Stomach (tissue), 9 donors: Measurements from ENCODE around the gene CBL. TPM values are rescaled to one million over a fixed set of nuclear protein-coding genes. Genes with fewer than 3 reads are reported as not detected.

ENCODE experiments used
- DNase-seq, 2 donors: peaks; one replicate each; pipeline versions ENCODE4 v3.0.0 to v3.0.0-alpha.2; 2013 to 2019
- H3K27ac ChIP-seq, 5 donors: fragments of 200-600 bp in 4 of 5; sonication (generic) in 4 of 5; one replicate each; pipeline ENCODE4 v1.5.1; 2013 to 2019; ENCODE audit warnings: mild to moderate bottlenecking in 1 of 5, moderate library complexity in 1 of 5
- H3K27me3 ChIP-seq, 3 donors: fragments of 200-600 bp; sonication (generic); one replicate each; pipeline ENCODE4 v1.5.1; 2017 to 2019; ENCODE audit warnings: mixed run types in 1 of 3
- H3K36me3 ChIP-seq, 4 donors: fragments of 200-600 bp; sonication (generic); 1 replicate in 3 of 4; 2 replicates in 1 of 4; pipeline ENCODE4 v1.5.1; 2016 to 2019
- H3K4me1 ChIP-seq, 4 donors: fragments of 200-600 bp; sonication (generic); one replicate each; pipeline ENCODE4 v1.5.1; 2016 to 2019
- H3K4me3 ChIP-seq, 4 donors: fragments of 200-600 bp; sonication (generic) in 3 of 4; one replicate each; pipeline ENCODE4 v1.5.1; 2016 to 2019; ENCODE audit warnings: mild to moderate bottlenecking in 1 of 4
- H3K9me3 ChIP-seq, 4 donors: fragments of 200-600 bp; sonication (generic); one replicate each; pipeline ENCODE4 v1.5.1; 2016 to 2019
- EP300 ChIP-seq: sonication (generic); formaldehyde crosslinking; IDR thresholded peaks from one replicate; pipeline ENCODE4 v1.6.1; 2017; ENCODE audit warnings: antibody characterized with exemption
- POLR2A ChIP-seq, 4 donors: fragments of 450-650 bp; IDR thresholded peaks; one replicate each; pipeline ENCODE4 v1.6.1; 2016; ENCODE audit warnings: antibody characterized with exemption in 4 of 4, control low read depth in 2 of 4, mild to moderate bottlenecking in 1 of 4, moderate library complexity in 1 of 4
- POLR2AphosphoS5 ChIP-seq, 3 donors: sonication (generic); formaldehyde crosslinking; IDR thresholded peaks; one replicate each; pipeline ENCODE4 v1.6.1; 2016; ENCODE audit warnings: antibody characterized with exemption in 3 of 3
- WGBS, 5 donors: extraction: QIAGEN DNeasy Blood & Tissue Kit in 3 of 5; methylation state at CpG; one replicate each; pipeline versions ENCODE4 v1.1.5 to v1.1.7; 2013 to 2018; 5-methylcytosine and 5-hydroxymethylcytosine counted together
- intact Hi-C: fragments of 100-400 bp; cut with DNase I; formaldehyde crosslinking; loops from one replicate; pipeline ENCODE4 v1.15.1; 2023; ENCODE audit warnings: low total_unique reads
- polyA plus RNA-seq, 3 donors: library from polyadenylated mRNA; stranded (reverse); fragments of 200-250 nt; gene quantifications; one replicate each; pipeline ENCODE4 v1.2.3, GENCODE V29; 2013
- total RNA-seq, 5 donors: library from RNA; depleted of rRNA; stranded (reverse); fragments of >200 nt; gene quantifications; one replicate each; pipeline versions ENCODE4 v1.1.0 to v1.2.3, GENCODE V29; 2014 to 2016
- TF ChIP-seq, protein P1 (sequence below), 7 experiments: fragments of 450-650 bp in 4 of 7; fragments of 200-600 bp in 3 of 7; sonication (generic) in 3 of 7; IDR thresholded peaks; one replicate each; pipeline ENCODE4 v1.5.1; 2016 to 2019; ENCODE audit warnings: antibody characterized with exemption in 7 of 7, control low read depth in 2 of 7, mild to moderate bottlenecking in 1 of 7
- donor health status: healthy with polysubstance abuse.
- donor health status: Bipolar disorder and iron deficiency.
- donor health status: healthy.

Gene CBL
- total and polyA plus RNA-seq, 8 donors, result 1.4 to 13.8 (median 7.9) TPM

DNA sequence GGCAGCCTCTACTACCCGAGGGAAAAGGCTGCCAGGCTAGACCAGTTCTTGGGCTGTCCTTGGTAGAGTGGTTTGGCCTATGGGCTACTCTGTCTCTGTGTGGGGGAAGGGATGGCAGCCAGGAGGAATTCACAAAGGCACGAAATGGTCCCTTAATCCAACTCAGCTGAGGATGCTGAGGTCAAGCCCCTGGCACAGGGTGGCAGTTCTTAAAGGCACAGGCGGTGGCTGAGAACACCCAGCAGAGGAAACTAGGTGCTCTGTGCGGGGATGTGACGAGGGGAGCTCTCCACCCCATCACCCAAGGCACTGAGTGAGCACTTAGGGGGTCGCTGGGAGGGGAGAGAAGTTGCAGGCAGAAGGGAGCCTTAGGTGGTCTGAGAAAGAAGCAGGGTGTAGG is 140.5 kb downstream of the CBL start, which contains the start of gene MFRP:
Gene MFRP (minus strand): TSS at position 101 of the 400 bp plus-strand sequence. CDS start 192 bp downstream, outside the sequence.
- WGBS, 5 donors, result 44 to 70% (median 49%) methylated on average over 5 to 6 of the region's 6 CpGs
- Histone ChIP-seq H3K4me1 (peaks cover under 1 to 11% (median 3%) of the 10 kb centered on the region in 4 donors), H3K36me3 (no peaks in the 10 kb centered on the region), H3K9me3 (no peaks in the 10 kb centered on the region), H3K4me3 (no peak within 1 kb of the TSS), H3K27me3 (peaks cover 0 to 23% (median 2%) of the 10 kb centered on the region in 3 donors), H3K27ac (peak within 1 kb of the TSS in 1 of 5 donors; percentile 29)
- peak in 1 of 2 donors; percentile 3 for DNase-seq
- intact Hi-C loops, result no loop called here
- TF ChIP-seq, protein P1, sequence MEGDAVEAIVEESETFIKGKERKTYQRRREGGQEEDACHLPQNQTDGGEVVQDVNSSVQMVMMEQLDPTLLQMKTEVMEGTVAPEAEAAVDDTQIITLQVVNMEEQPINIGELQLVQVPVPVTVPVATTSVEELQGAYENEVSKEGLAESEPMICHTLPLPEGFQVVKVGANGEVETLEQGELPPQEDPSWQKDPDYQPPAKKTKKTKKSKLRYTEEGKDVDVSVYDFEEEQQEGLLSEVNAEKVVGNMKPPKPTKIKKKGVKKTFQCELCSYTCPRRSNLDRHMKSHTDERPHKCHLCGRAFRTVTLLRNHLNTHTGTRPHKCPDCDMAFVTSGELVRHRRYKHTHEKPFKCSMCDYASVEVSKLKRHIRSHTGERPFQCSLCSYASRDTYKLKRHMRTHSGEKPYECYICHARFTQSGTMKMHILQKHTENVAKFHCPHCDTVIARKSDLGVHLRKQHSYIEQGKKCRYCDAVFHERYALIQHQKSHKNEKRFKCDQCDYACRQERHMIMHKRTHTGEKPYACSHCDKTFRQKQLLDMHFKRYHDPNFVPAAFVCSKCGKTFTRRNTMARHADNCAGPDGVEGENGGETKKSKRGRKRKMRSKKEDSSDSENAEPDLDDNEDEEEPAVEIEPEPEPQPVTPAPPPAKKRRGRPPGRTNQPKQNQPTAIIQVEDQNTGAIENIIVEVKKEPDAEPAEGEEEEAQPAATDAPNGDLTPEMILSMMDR (IDR thresholded peaks at IDR 0.05), result no peak
- TF ChIP-seq EP300 (no peak), POLR2AphosphoS5 (IDR thresholded peaks at IDR 0.05) (no peak), POLR2A (IDR thresholded peaks at IDR 0.05) (no peak)

DNA sequence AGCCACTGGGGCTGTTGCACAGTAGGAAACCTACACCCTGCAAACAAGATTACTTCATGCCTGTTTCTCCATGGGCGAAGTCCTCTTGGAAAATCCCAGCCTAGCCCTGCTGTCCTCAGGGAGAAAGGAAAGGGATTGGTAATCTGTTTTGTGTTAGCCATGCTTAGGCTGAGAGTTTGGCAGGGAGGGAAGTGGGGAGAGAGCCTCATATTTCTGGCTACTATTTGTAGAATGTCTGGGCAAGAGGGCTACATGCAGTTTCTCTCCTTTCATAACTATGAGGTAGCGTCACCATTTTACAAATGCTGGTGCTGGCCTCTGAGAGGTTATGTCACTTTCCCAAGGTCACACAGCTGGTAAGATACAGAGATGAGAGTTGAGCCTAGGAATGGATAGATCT is 141.1 kb downstream of the CBL start:
- intact Hi-C loops, result no loop called here
- Histone ChIP-seq H3K4me1 (peaks cover 0 to 8% (median 0%) of the 10 kb centered on the region in 4 donors), H3K36me3 (no peaks in the 10 kb centered on the region), H3K27ac (peak overlapping the region in 1 of 5 donors; percentile 29), H3K4me3 (no peak overlapping the region), H3K9me3 (no peaks in the 10 kb centered on the region), H3K27me3 (peaks cover 0 to 17% (median 0%) of the 10 kb centered on the region in 3 donors)
- WGBS, 5 donors, result 58 to 82% (median 71%) methylated on average over 2 of the region's 2 CpGs
- TF ChIP-seq POLR2AphosphoS5 (IDR thresholded peaks at IDR 0.05) (no peak), POLR2A (IDR thresholded peaks at IDR 0.05) (no peak), EP300 (no peak)
- TF ChIP-seq, protein P1 (IDR thresholded peaks at IDR 0.05), result no peak
- DNase-seq, result peak in 1 of 2 donors; percentile 23

DNA sequence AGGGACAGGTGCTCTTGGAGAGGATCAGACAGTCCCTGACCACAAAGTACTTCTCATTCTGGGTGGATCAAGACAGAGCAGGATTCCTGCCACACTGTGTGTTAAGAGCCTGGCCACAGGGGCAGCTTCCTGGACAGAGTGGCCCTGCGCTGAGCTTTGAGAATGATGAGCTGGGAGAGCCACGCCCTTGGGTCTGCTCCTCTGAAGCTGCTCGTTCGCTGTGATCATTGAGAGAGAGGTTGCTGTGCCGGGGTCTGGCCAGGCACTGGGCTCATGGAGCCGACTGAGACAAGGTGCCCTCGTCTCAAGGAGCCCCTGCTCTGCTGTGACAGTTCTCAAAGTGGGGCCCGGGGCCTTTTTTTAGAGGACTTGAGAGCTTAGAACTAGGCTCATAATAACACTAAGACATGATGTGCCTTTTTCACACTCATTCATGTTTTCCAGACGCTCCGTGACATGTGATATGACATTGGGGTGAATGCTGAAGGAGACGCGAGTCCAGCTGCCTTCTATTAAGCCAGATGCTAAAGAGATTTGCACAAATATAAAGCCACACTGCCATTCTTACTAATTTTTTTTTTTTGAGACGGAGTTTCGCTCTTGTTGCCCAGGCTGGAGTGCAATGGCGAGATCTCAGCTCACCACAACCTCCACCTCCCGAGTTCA is 141.9 kb downstream of the CBL start:
- no peak overlapping the region for H3K4me3 ChIP-seq
- no peaks in the 10 kb centered on the region for H3K9me3 ChIP-seq
- intact Hi-C loops, result no loop called here
- peak in 1 of 2 donors; percentile 5 for DNase-seq
- H3K36me3 ChIP-seq, result no peaks in the 10 kb centered on the region
- no peak overlapping the region for H3K27ac ChIP-seq
- peaks cover 4 to 15% (median 6%) of the 10 kb centered on the region in 4 donors for H3K4me1 ChIP-seq
- peaks cover 0 to 12% (median 0%) of the 10 kb centered on the region in 3 donors for H3K27me3 ChIP-seq
- TF ChIP-seq EP300, result no peak
- TF ChIP-seq, protein P1 (IDR thresholded peaks at IDR 0.05), result no peak
- no peak for TF ChIP-seq POLR2AphosphoS5 (IDR thresholded peaks at IDR 0.05)
- TF ChIP-seq POLR2A (IDR thresholded peaks at IDR 0.05), result no peak
- WGBS, 5 donors, result 73 to 83% (median 79%) methylated on average over 16 of the region's 16 CpGs

DNA sequence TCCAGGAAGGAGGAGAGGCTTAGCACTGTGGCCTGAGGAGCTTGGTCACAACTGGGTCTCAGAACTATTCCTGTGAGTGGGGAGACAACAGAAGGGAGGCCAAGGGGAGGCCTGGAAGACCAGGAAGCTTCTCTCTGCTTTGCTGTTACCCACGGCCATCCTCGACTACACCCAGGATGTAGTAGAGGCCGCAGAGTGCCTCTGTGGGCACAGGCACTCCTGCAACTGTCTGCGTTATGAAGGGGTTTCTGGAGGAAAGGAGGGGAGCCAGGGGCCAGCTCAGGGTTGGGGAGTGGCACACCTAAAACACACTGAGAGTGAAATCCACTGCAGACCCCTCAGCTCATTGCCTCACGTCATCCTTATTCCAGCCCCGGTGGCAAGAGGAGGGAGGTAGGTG is 144.2 kb downstream of the CBL start:
- WGBS, 5 donors, result 72 to 94% (median 78%) methylated on average over 6 of the region's 6 CpGs
- peaks cover 6 to 22% (median 11%) of the 10 kb centered on the region in 4 donors for H3K4me1 ChIP-seq
- H3K36me3 ChIP-seq, result no peaks in the 10 kb centered on the region
- no peak for DNase-seq
- H3K27me3 ChIP-seq, result peaks cover 0 to 7% (median 0%) of the 10 kb centered on the region in 3 donors
- H3K4me3 ChIP-seq, result no peak overlapping the region
- no peak overlapping the region for H3K27ac ChIP-seq
- H3K9me3 ChIP-seq, result no peaks in the 10 kb centered on the region
- intact Hi-C loops, result loop anchor here (10.0 kb wide), 1 partner anchor 124 kb away; no protein-coding TSS in a partner anchor
- TF ChIP-seq POLR2A (IDR thresholded peaks at IDR 0.05) (no peak), EP300 (no peak), POLR2AphosphoS5 (IDR thresholded peaks at IDR 0.05) (no peak)
- TF ChIP-seq, protein P1 (IDR thresholded peaks at IDR 0.05), result no peak
